Measurements from ENCODE around the gene PLEKHA4. TPM values are rescaled to one million over a fixed set of nuclear protein-coding genes. Genes with fewer than 3 reads are reported as not detected.
"Not testable (repeated sequence)": the region's sequence is repeated elsewhere in the genome, so short reads cannot be mapped to it uniquely, and the experiment has no call there.

Gene PLEKHA4
- polyA plus RNA-seq, 4 donors, result 20.4 to 28.7 (median 21.8) TPM

DNA sequence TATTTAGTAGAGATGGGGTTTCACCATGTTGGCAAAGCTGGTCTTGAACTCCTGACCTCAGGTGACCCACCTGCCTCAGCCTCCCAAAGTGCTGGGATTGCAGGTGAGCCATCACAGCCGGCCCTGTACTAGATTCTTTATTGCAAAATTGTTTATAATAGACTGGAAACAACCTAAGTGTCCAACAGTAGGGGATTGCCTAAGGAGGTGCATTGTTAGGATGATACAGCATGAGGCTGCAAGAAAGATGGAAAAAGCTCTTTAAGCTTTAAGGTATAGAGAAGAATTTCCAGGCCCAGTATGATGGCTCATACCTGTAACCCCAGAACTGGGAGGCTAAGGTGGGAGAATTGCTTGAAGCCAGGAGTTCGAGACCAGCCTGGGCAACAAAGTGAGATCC is 65.8 kb downstream of the PLEKHA4 start:
- no peak for DNase-seq (ENCODE audit: low read depth in 4 of 4, low spot score in 3 of 4)

DNA sequence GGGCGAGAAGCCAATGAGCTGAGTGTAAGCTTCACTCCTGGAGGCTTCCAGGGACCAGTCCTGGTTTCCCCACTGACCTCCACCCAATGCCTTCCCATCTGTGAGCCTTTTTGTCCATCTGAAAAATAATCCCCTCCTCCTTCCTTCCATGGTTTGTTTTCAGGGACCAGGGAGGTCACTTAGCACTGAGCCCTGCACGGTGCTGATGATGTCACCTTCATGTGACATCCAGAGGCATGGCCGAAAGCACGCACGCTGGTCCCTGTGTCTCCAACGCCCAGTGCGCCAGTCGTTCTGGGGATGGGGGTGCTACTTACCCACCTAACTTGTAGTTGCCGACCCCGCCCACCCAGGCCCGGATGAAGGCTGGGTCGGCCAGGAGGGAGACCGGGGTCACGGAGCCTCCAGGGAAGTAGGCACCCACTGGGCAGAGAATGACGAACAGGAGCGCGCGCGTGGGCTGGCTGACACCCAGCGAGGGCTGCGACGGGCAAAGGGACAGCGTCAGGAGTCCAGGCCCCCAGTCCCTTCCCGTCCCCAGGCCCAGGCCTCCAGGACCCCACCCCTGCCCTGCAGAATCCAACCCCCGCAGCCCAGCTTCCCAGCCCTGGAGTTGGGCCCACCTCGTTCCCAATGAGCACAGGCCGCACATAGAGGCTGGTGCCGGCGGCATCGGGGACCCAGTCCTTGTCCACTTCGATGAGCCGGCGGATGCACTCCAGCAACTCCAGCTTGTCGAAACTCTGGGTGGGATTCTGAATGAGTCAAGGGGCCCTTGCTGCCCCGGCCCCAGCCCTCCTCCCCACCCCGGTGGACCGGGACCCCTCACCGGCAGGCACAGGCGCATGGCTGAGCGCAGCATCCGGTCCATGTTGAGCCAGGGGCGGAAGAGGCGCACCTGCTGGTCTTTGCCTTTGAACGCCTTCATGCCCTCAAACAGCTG is 68.8 kb downstream of the PLEKHA4 start:
- no peak for DNase-seq (ENCODE audit: low read depth in 4 of 4, low spot score in 3 of 4)

DNA sequence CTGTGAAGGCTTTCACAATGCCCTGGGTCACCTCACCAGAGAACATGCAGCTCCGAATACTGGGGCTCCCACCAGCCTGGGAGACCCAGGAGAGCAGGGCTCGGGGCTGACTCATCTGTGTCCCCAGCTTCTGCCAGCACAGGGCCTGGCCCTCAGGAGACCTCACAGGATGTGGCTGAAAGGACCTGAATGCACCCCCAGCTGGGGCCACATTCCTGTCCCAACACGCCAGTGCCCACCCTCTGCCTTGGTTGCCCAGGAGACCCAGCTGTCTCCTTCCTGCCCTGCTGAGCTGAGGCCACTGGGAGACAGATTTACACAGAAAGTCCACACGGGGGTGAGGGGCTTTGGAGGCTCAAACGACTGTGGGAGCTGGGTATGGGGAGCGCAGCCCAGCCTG is 69.5 kb downstream of the PLEKHA4 start:
- no peak for DNase-seq (ENCODE audit: low read depth in 4 of 4, low spot score in 3 of 4)

DNA sequence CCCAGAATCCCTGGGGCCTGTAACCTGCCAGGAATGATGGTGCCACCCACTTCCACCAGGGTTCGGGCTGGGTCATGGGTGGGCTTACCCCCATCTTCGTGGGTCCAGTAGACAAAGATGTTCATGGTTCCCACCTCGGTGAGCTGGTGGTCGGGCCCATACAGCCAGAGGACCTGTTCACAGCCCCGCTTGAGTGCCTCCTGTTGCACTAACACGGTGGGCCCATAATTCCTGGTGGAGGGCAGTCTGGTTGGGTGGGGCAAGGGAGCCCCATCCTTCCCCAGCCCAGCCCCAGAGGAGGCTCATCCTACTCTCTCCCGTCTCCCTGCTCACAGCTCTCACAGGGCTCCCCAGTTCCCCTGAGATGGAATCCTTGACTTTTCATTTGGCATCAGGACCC is 71.3 kb downstream of the PLEKHA4 start:
- no peak for DNase-seq (ENCODE audit: low read depth in 4 of 4, low spot score in 3 of 4)

DNA sequence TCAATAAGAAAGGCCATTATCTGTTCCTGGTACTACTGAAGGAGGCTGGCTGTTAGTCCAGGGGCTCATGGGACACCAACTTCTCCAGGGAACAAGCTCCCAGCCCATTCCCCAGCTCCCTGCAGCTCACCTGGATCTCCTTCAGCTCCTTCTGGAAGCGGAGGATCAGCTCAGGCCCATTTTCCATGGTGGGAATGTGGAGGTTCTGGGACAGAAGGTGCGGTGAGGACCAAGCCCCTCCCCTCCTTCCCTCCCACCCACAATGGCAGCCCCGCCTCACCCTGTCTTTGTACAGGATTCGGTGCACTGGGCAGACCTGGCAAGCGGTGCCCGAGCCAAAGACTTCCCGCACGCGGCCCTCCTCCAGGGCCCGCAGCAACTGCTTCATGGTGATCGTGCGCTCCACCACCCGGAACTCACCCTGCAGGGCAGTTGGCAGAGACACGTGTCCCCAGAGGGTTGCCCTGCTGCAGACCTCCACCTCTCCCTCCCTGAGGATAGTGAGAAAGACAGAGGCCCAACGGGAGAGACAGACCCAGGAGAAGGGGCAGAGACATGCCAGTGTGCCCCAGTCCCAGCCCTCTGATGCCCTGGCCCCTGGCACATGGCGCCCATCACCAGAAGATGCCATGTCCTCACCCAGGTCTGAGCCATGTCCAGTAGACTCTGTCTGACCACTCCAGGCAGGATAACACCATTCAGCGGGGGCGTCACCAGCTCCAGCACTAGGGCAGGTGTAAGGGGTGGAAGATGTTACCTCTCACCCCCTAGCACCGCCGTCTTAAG is 71.9 kb downstream of the PLEKHA4 start:
- DNase-seq (ENCODE audit: low read depth in 4 of 4, low spot score in 3 of 4), result no peak

DNA sequence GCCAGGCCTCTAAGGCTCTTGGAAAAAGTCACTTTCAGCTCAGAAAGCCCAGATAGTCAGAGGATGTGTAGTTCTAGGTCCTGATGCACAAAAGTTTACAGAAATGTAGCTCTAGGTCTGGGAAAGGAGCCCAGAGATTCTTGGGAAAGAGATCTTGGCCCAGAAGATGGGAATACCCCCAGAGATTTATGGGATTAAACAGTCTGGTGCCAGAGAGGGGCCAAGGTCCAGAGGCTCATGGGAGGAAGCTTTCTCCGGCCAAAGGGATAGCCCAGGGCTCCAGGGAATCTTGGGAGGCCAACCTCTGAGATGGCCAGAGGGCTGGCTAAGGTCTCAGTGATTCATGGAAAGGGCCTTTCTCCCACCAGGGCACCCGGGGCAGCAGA is 72.7 kb downstream of the PLEKHA4 start:
- DNase-seq (ENCODE audit: low read depth in 4 of 4, low spot score in 3 of 4), result no peak

DNA sequence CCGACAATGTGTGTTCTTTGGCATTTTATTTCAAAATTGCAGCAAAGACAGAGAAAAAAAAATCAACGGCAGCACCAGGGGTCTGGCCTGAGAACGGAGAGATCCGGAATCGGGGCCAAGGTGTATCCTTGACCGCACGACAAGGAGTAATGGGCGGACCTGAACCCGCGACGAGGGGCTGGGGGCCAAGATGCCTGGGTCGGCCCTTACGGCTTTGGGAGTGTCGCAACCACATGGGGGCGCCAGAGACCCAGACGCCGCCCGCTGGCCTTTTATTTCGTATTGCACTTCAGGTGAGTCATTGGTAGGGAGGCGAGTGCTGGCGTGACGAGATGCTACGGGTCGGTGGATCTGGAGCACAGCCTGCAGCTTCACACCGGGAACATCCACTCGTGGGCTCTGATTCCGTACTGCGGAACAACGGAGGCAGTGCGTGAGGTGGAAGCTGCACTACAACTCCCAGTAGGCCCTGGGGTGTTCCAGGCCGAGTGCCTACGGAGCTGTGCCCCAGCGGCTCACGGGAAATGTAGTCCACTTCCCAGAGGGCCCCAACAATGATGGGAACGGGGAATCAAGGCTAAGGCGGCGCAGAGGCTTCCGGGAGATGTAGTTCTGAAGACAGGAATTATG is 73.2 kb downstream of the PLEKHA4 start:
- DNase-seq (ENCODE audit: low read depth in 4 of 4, low spot score in 3 of 4), result peak; percentile 87 to 92 (median 88)

DNA sequence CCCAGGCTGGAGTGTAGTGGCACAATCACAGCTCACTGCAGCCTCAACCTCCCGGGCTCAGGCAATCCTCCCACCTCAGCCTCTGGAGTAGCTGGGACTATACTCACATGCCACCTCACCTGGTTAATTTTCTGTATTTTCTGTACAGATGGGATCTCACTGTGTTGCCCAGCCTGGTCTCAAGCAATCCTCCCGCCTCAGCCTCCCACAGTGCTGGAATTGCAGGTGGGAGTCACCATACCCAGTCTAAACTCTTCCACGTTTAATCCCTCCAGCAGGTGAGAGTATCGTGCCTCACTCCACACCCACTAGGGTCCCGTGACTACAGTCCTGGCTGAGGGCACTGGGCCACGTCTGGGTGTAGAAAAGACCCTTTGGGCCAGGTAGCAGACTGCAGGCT is 74.1 kb downstream of the PLEKHA4 start:
- no peak for DNase-seq (ENCODE audit: low read depth in 4 of 4, low spot score in 3 of 4)

DNA sequence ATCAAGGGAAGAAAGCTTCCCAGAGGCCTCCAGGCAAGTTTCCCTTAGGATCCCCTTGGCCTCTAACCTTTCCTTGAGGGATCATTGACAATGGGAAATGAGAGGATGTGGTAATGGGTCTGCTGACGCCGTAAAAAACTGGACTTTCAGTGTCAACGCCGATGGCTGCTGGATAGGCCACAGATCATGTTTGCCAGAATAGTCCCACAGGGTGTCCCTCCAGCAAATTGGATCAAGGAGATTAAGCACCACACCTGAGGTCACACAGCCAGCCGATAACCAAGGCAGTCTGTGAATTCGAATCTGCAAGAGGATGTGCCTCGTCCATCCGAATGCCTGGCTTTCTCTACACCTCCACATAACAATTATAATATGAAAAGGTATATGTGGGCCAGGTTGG is 75.1 kb downstream of the PLEKHA4 start:
- DNase-seq (ENCODE audit: low read depth in 4 of 4, low spot score in 3 of 4), result no peak

DNA sequence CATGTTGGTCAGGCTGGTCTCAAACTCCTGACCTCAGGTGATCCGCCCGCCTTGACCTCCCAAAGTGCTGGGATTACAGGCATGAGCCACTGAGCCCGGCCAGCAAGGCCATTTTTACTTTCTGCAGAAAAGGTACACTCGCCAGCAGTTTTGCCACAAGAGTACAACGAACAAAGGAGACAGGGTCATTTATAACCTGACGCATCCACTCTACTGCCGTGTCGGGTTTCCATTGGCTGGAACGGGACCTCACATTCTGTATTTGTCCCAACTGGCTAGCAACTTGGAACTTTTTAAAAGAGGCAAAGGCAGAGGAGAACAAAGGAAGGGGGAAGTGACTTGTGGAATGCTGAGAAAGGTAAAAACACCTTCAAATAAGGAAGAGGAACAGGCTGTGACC is 81.1 kb downstream of the PLEKHA4 start:
- DNase-seq (ENCODE audit: low read depth in 4 of 4, low spot score in 3 of 4), result not testable (repeated sequence)

Other genes starting within 250 kb of the PLEKHA4 start
- 1,000 to 10,000 TPM; 1,054 to 1,482 (median 1,060) TPM for gene RPL18, start 249.4 kb downstream of the PLEKHA4 start, polyA plus RNA-seq (ENCODE audit: insufficient read length in 4 of 4)
- gene SPHK2, start 249.1 kb downstream of the PLEKHA4 start, polyA plus RNA-seq (ENCODE audit: insufficient read length in 4 of 4), result 10 to 100 TPM; 18.6 to 30.6 (median 21.0) TPM
- 10 to 100 TPM; 11.6 to 14.7 (median 13.2) TPM for gene DBP, start 231.2 kb downstream of the PLEKHA4 start, polyA plus RNA-seq (ENCODE audit: insufficient read length in 4 of 4)
- 10 to 100 TPM; 20.5 to 31.1 (median 24.5) TPM for gene CA11, start 222.4 kb downstream of the PLEKHA4 start, polyA plus RNA-seq (ENCODE audit: insufficient read length in 4 of 4)
- 1 to 10 TPM in 1 of 4 donors, under 1 TPM in 3; 0.53 to 1.6 (median 0.77) TPM for gene NTN5, start 195.6 kb downstream of the PLEKHA4 start, polyA plus RNA-seq (ENCODE audit: insufficient read length in 4 of 4)
- gene FUT2, start 172.6 kb downstream of the PLEKHA4 start, polyA plus RNA-seq (ENCODE audit: insufficient read length in 4 of 4), result 1 to 10 TPM; 1.8 to 3.4 (median 2.2) TPM
- 1 to 10 TPM; 4.8 to 7.8 (median 6.5) TPM for gene MAMSTR, start 148.9 kb downstream of the PLEKHA4 start, polyA plus RNA-seq (ENCODE audit: insufficient read length in 4 of 4)
- gene RASIP1, start 128.0 kb downstream of the PLEKHA4 start, polyA plus RNA-seq (ENCODE audit: insufficient read length in 4 of 4), result 10 to 100 TPM; 12.1 to 18.7 (median 13.5) TPM
- 1 to 10 TPM in 1 of 4 donors, under 1 TPM in 3; 0.36 to 1.0 (median 0.52) TPM for gene IZUMO1, start 121.7 kb downstream of the PLEKHA4 start, polyA plus RNA-seq (ENCODE audit: insufficient read length in 4 of 4)
- gene FUT1, start 116.0 kb downstream of the PLEKHA4 start, polyA plus RNA-seq (ENCODE audit: insufficient read length in 4 of 4), result 1 to 10 TPM; 3.1 to 3.7 (median 3.4) TPM
- not detected for gene FGF21, start 113.1 kb downstream of the PLEKHA4 start, polyA plus RNA-seq (ENCODE audit: insufficient read length in 4 of 4)
- gene BCAT2, start 57.6 kb downstream of the PLEKHA4 start, polyA plus RNA-seq (ENCODE audit: insufficient read length in 4 of 4), result 10 to 100 TPM; 34.5 to 46.3 (median 38.8) TPM
- gene HSD17B14, start 32.1 kb downstream of the PLEKHA4 start, polyA plus RNA-seq (ENCODE audit: insufficient read length in 4 of 4), result 10 to 100 TPM; 25.9 to 44.8 (median 33.1) TPM
- gene PPP1R15A, start 3.8 kb upstream of the PLEKHA4 start, polyA plus RNA-seq (ENCODE audit: insufficient read length in 4 of 4), result 10 to 100 TPM; 35.7 to 41.1 (median 36.2) TPM
- 1 to 10 TPM in 1 of 4 donors, under 1 TPM in 3; 0.64 to 1.2 (median 0.85) TPM for gene TULP2, start 30.1 kb upstream of the PLEKHA4 start, polyA plus RNA-seq (ENCODE audit: insufficient read length in 4 of 4)
- 100 to 1,000 TPM; 273 to 369 (median 280) TPM for gene NUCB1, start 31.7 kb upstream of the PLEKHA4 start, polyA plus RNA-seq (ENCODE audit: insufficient read length in 4 of 4)
- 10 to 100 TPM in 1 of 4 donors, 1 to 10 TPM in 3; 4.9 to 11.6 (median 6.8) TPM for gene DHDH, start 65.1 kb upstream of the PLEKHA4 start, polyA plus RNA-seq (ENCODE audit: insufficient read length in 4 of 4)
- 10 to 100 TPM; 72.5 to 91.2 (median 79.4) TPM for gene BAX, start 86.3 kb upstream of the PLEKHA4 start, polyA plus RNA-seq (ENCODE audit: insufficient read length in 4 of 4)
- gene FTL, start 96.7 kb upstream of the PLEKHA4 start, polyA plus RNA-seq (ENCODE audit: insufficient read length in 4 of 4), result 1,000 to 10,000 TPM; 2,163 to 3,232 (median 2,621) TPM
- 10 to 100 TPM; 40.5 to 47.3 (median 41.6) TPM for gene GYS1, start 124.7 kb upstream of the PLEKHA4 start, polyA plus RNA-seq (ENCODE audit: insufficient read length in 4 of 4)
- 100 to 1,000 TPM in 1 of 4 donors, 10 to 100 TPM in 3; 77.1 to 105 (median 82.6) TPM for gene RUVBL2, start 125.3 kb upstream of the PLEKHA4 start, polyA plus RNA-seq (ENCODE audit: insufficient read length in 4 of 4)
- under 1 TPM in 1 of 4 donors, not detected in 3; 0.26 TPM for gene LHB, start 148.5 kb upstream of the PLEKHA4 start, polyA plus RNA-seq (ENCODE audit: insufficient read length in 4 of 4)
- gene CGB3, start 155.7 kb upstream of the PLEKHA4 start, polyA plus RNA-seq (ENCODE audit: insufficient read length in 4 of 4), result not detected
- under 1 TPM in 1 of 4 donors, not detected in 3; 0.10 TPM for gene CGB2, start 163.3 kb upstream of the PLEKHA4 start, polyA plus RNA-seq (ENCODE audit: insufficient read length in 4 of 4)
- gene CGB1, start 168.3 kb upstream of the PLEKHA4 start, polyA plus RNA-seq (ENCODE audit: insufficient read length in 4 of 4), result not detected
- gene CGB5, start 175.2 kb upstream of the PLEKHA4 start, polyA plus RNA-seq (ENCODE audit: insufficient read length in 4 of 4), result under 1 TPM in 2 of 4 donors, not detected in 2; 0.13 to 0.29 TPM
- gene CGB8, start 180.5 kb upstream of the PLEKHA4 start, polyA plus RNA-seq (ENCODE audit: insufficient read length in 4 of 4), result under 1 TPM in 2 of 4 donors, not detected in 2; 0.12 to 0.51 TPM
- 1 to 10 TPM in 2 of 4 donors, under 1 TPM in 2; 0.79 to 1.9 (median 1.3) TPM for gene CGB7, start 189.1 kb upstream of the PLEKHA4 start, polyA plus RNA-seq (ENCODE audit: insufficient read length in 4 of 4)
- 1 to 10 TPM; 3.0 to 4.6 (median 3.7) TPM for gene NTF4, start 196.2 kb upstream of the PLEKHA4 start, polyA plus RNA-seq (ENCODE audit: insufficient read length in 4 of 4)
- gene KCNA7, start 204.1 kb upstream of the PLEKHA4 start, polyA plus RNA-seq (ENCODE audit: insufficient read length in 4 of 4), result under 1 TPM in 3 of 4 donors, not detected in 1; 0.03 to 0.07 (median 0.06) TPM
- 100 to 1,000 TPM; 317 to 333 (median 329) TPM for gene SNRNP70, start 216.8 kb upstream of the PLEKHA4 start, polyA plus RNA-seq (ENCODE audit: insufficient read length in 4 of 4)
- gene LIN7B, start 245.8 kb upstream of the PLEKHA4 start, polyA plus RNA-seq (ENCODE audit: insufficient read length in 4 of 4), result 1 to 10 TPM; 7.7 to 8.9 (median 8.2) TPM